ENCODE measurements around the gene TFB1M.

TFB1M gene

GRCh38 chr6:155244434-155244833, 69.8 kb downstream of the TFB1M start:
- H3K9me2 ChIP-seq (ENCODE audit: low read depth, low read length), result no peaks in the 10 kb centered on the region
- TF ChIP-seq EZH2 (IDR thresholded peaks at IDR 0.05; ENCODE audit: borderline replicate concordance, low read length), result no peak
- no peak for TF ChIP-seq CTCF (IDR thresholded peaks at IDR 0.05; ENCODE audit: low read length)
- no peaks in the 10 kb centered on the region for H3F3A ChIP-seq (ENCODE audit: insufficient read depth, low read length)
- H3K79me2 ChIP-seq (ENCODE audit: insufficient read depth, low read length), result no peaks in the 10 kb centered on the region
- no peaks in the 10 kb centered on the region for H4K20me1 ChIP-seq (ENCODE audit: insufficient read depth, low read length)
- H3K9me3 ChIP-seq (ENCODE audit: low read length), result no peaks in the 10 kb centered on the region
- H3K27me3 ChIP-seq (ENCODE audit: insufficient read depth, low read length), result no peaks in the 10 kb centered on the region
- no peak overlapping the region for H3K27ac ChIP-seq (ENCODE audit: low read depth, low read length, poor library complexity, severe bottlenecking)
- H2AFZ ChIP-seq (ENCODE audit: low read length), result no peak overlapping the region
- no peak overlapping the region for H3K4me2 ChIP-seq (ENCODE audit: low read length)
- H3K4me3 ChIP-seq (ENCODE audit: low read depth, low read length, poor library complexity, severe bottlenecking), result no peak overlapping the region
- H3K4me1 ChIP-seq (ENCODE audit: insufficient read depth, low read length, severe bottlenecking), result no peaks in the 10 kb centered on the region
- no peaks in the 10 kb centered on the region; the same call in 1 of the 2 replicates for H3K36me3 ChIP-seq (ENCODE audit: insufficient read depth, low read length)
- H3K9ac ChIP-seq (ENCODE audit: low read length), result no peak overlapping the region

- H3K4me2 ChIP-seq (ENCODE audit: low read length), result no peak overlapping the region
- no peaks in the 10 kb centered on the region for H3K36me3 ChIP-seq (ENCODE audit: insufficient read depth, low read length)
- no peaks in the 10 kb centered on the region for H3K4me1 ChIP-seq (ENCODE audit: insufficient read depth, low read length, severe bottlenecking)
- H3K27me3 ChIP-seq (ENCODE audit: insufficient read depth, low read length), result no peaks in the 10 kb centered on the region
- H3K9me2 ChIP-seq (ENCODE audit: low read depth, low read length), result no peaks in the 10 kb centered on the region
- no peaks in the 10 kb centered on the region for H3K9me3 ChIP-seq (ENCODE audit: low read length)
- H2AFZ ChIP-seq (ENCODE audit: low read length), result no peak overlapping the region
- H4K20me1 ChIP-seq (ENCODE audit: insufficient read depth, low read length), result no peaks in the 10 kb centered on the region
- H3K9ac ChIP-seq (ENCODE audit: low read length), result no peak overlapping the region
- no peak overlapping the region for H3K4me3 ChIP-seq (ENCODE audit: low read depth, low read length, poor library complexity, severe bottlenecking)
- H3F3A ChIP-seq (ENCODE audit: insufficient read depth, low read length), result no peaks in the 10 kb centered on the region
- no peak overlapping the region for H3K27ac ChIP-seq (ENCODE audit: low read depth, low read length, poor library complexity, severe bottlenecking)
- no peaks in the 10 kb centered on the region for H3K79me2 ChIP-seq (ENCODE audit: insufficient read depth, low read length)
- TF ChIP-seq CTCF (IDR thresholded peaks at IDR 0.05; ENCODE audit: low read length) (no peak), EZH2 (IDR thresholded peaks at IDR 0.05; ENCODE audit: borderline replicate concordance, low read length) (no peak)
Measured at GRCh38 chr6:155241966-155242365, 72.3 kb downstream of the TFB1M start.

GRCh38 chr6:155240905-155241600, 73.2 kb downstream of the TFB1M start:
- H3K27ac ChIP-seq (ENCODE audit: low read depth, low read length, poor library complexity, severe bottlenecking), result no peak overlapping the region
- no peak overlapping the region for H3K4me2 ChIP-seq (ENCODE audit: low read length)
- no peaks in the 10 kb centered on the region for H3K9me3 ChIP-seq (ENCODE audit: low read length)
- H3K27me3 ChIP-seq (ENCODE audit: insufficient read depth, low read length), result no peaks in the 10 kb centered on the region
- no peaks in the 10 kb centered on the region for H3K9me2 ChIP-seq (ENCODE audit: low read depth, low read length)
- no peak overlapping the region for H3K9ac ChIP-seq (ENCODE audit: low read length)
- no peaks in the 10 kb centered on the region for H3F3A ChIP-seq (ENCODE audit: insufficient read depth, low read length)
- H3K79me2 ChIP-seq (ENCODE audit: insufficient read depth, low read length), result no peaks in the 10 kb centered on the region
- no peaks in the 10 kb centered on the region for H3K4me1 ChIP-seq (ENCODE audit: insufficient read depth, low read length, severe bottlenecking)
- no peak for TF ChIP-seq EZH2 (IDR thresholded peaks at IDR 0.05; ENCODE audit: borderline replicate concordance, low read length)
- TF ChIP-seq CTCF (IDR thresholded peaks at IDR 0.05; ENCODE audit: low read length), result no peak
- no peaks in the 10 kb centered on the region for H3K36me3 ChIP-seq (ENCODE audit: insufficient read depth, low read length)
- no peak overlapping the region for H2AFZ ChIP-seq (ENCODE audit: low read length)
- no peak overlapping the region for H3K4me3 ChIP-seq (ENCODE audit: low read depth, low read length, poor library complexity, severe bottlenecking)
- H4K20me1 ChIP-seq (ENCODE audit: insufficient read depth, low read length), result no peaks in the 10 kb centered on the region

Measured in OCI-LY1 (cell line).